Right lobe of liver (tissue), 4 donors: ENCODE data around the gene ZSCAN29.

Experiments
- CTCF ChIP-seq, 4 donors: fragments of 200-600 bp in 3 of 4; fragments of 450-650 bp in 1 of 4; IDR thresholded peaks; one replicate each; pipeline versions ENCODE4 v1.5.1 to v1.8.0; 2016 to 2022; ENCODE audit warnings: antibody characterized with exemption in 4 of 4, mild to moderate bottlenecking in 2 of 4
- POLR2A ChIP-seq: fragments of 450-650 bp; IDR thresholded peaks from one replicate; pipeline ENCODE4 v1.6.1; 2017; ENCODE audit warnings: antibody characterized with exemption, mild to moderate bottlenecking
- donor health status: DM: no; HTN: no; CAD: no.
- donor health status: DM: no; HTN: no; CAD: no.
- donor health status: DM: no; HTN: yes; CAD: no.

DNA sequence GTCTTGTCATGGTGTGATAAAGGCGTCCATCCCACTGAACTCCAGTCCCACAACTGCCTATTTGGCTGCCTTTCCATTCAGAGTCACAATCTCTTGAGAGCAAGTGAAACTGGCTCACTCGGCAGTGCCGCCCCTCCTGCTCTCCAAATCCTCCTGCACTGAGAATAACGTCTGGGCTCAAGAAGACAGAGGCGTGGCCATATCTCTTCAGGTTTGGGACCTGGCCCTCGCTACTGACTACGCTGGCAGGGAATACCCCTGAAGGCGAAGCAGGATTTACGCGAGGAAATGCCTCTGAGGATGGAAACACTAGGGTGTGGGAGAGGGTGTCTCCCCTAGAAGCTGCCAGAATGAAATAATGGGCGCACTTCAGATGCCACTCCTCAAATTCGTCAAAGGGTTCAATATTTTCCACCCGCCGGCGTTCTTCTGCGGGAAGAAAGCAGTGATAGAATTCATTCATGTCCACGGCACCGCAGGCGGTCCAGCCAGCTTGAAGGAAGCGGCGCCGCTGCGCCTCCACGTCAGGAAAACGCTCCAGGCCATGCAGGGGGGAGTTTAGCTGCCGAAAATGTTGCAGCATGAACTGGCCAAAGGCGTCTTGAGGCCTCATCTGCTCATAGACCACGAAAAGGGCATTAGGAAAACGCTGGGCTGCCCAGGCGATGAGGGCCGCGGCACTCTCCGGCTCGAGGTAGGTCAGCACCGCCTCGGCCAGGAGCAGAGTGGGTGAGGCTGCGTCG, 41.5 kb downstream of the ZSCAN29 start:
- TF ChIP-seq CTCF (IDR thresholded peaks at IDR 0.05) = no peak
- TF ChIP-seq POLR2A = no peak
